GM12872 (cell line): Measurements from ENCODE around the gene TAF11L9.
"Not testable (repeated sequence)": the region's sequence is repeated elsewhere in the genome, so short reads cannot be mapped to it uniquely, and the experiment has no call there.

Source experiments
- CTCF ChIP-seq: IDR thresholded peaks from 3 replicates; pipeline ENCODE4 v1.5.1; 2011; ENCODE audit warnings: low read depth, mild to moderate bottlenecking, low read length, moderate library complexity; ENCODE audit not compliant: insufficient read depth

TAF11L9 gene

GRCh38 chr5:17610092-17610491, 15.9 kb upstream of the TAF11L9 start, which contains the start of gene TAF11L12:
TSS of gene TAF11L12 (plus strand) at chr5:17610392.
- not testable (repeated sequence) for TF ChIP-seq CTCF

GRCh38 chr5:17604951-17605350, 10.8 kb upstream of the TAF11L9 start:
- TF ChIP-seq CTCF, result no peak

GRCh38 chr5:17603880-17604279, 9.7 kb upstream of the TAF11L9 start, which contains the start of gene TAF11L11:
TSS of gene TAF11L11 (plus strand) at chr5:17604183.
- TF ChIP-seq CTCF, result not testable (repeated sequence)

GRCh38 chr5:17597728-17598127, 3.5 kb upstream of the TAF11L9 start, which contains the start of gene TAF11L10:
TSS of gene TAF11L10 (minus strand) at chr5:17597828.
- not testable (repeated sequence) for TF ChIP-seq CTCF

GRCh38 chr5:17590860-17591259, 3.3 kb downstream of the TAF11L9 start, which contains the start of gene TAF11L8:
TSS of gene TAF11L8 (minus strand) at chr5:17590960.
- not testable (repeated sequence) for TF ChIP-seq CTCF

- not testable (repeated sequence) for TF ChIP-seq CTCF
Observed at GRCh38 chr5:17585658-17586057, 8.5 kb downstream of the TAF11L9 start, which contains the start of gene TAF11L7. TSS of gene TAF11L7 (minus strand) at chr5:17585758.
